GM18909 (cell line): Measurements from ENCODE around the gene FABP1.

Experiments used
- ATAC-seq: cut with Tn5 transposase; IDR thresholded peaks from one replicate; pipeline ENCODE4 v1.9.1; 2021; ENCODE audit warnings: mild to moderate bottlenecking; ENCODE audit not compliant: unreplicated experiment, poor library complexity

FABP1 gene

DNA sequence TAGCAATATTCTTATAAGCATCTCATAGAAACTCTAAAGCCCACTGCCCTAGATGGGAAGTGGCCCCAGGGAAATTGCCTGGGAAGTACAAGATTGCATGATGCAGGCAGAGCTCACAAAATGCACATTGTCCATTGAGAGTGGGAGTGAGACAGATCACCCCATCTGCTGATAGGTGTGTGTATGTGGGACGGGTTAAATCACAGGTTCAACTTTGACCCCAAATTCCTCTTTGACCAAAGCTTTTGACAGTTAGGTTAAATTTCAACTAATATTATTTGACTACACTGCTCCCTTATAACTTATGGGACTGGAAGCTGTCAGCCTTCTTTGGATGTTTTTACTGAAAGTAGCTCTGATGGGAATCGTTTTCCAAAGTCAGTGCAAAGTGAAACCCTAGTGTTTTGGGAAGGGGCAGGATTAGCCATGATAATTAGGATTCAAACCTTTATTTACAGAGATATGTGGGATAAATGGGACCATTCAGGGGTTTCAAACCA is 11.4 kb upstream of the FABP1 start:
- ATAC-seq, result no peak

DNA sequence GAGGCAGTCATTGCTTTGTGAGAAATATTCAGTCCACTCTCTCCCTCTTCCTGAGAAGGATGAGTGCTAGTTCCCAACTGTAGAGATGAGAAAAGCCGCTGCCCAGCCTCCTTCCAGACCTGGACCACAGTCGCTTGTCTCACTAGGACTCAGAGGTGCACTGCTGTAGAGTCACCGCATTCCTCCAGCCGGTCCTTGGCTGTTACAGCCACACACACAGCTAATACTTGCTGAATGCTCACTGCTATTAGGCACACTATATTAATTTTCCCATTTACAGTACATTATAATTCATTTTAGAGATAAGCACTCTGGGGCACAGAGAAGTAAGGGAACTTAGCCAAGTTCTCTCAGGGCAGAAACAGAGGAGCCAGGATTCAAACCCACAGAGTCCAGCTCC is 10.0 kb upstream of the FABP1 start:
- ATAC-seq, result no peak

DNA sequence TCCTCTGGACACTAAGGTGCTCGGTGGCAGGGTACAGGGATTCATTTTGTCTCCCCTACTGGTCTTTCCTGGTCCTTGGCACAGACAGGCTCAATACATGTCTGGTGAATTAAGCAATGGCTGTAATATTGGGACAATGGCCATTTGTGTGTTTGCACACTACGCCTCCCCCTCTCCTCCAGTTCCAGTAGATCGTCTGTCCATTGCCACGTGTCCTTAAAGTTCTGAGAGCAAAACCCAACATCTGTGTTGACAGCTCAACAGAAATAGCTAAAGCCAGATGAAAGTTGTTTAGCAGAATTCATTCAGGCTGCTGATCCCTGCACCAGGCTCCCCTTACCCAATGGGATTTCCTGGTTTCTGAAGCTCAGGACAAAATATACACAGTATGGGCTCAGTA is 9.0 kb upstream of the FABP1 start:
- no peak for ATAC-seq

DNA sequence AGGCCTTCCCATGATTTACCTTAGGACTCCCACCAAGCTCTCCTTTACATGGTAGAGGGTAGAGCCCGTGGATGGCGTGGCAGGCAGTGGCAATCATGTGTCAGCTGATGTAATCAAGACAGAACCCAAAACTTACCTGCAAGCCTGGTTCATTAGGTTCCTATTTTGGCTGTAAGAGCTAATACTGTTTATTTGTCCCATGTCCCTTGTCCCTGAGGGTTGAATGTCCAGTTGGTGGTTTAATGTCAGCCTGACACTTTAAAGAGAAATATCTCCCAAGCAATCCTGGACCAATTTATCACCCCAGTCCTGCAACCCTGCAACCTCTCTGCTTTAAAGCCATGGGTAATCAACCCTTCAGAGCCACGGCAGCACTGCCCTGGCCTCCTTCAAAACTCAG is 6.0 kb upstream of the FABP1 start:
- no peak for ATAC-seq

DNA sequence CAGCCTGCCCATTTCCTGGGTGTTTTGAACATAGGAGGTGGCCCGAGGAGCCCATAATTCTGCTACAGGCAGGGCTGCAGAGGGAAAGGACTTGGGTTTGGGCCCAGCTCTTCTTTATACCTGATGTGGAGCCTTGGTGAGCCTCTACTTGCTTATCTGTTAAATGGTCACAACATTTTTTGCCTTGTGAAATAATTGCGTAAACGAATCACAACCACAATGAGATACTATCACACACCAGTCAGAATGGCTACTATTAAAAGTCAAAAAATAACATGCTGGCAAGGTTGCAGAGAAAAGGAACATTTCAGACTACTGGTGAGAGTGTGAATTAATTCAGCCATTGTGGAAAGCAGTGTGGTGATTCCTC is 4.1 kb upstream of the FABP1 start:
- ATAC-seq, result no peak

DNA sequence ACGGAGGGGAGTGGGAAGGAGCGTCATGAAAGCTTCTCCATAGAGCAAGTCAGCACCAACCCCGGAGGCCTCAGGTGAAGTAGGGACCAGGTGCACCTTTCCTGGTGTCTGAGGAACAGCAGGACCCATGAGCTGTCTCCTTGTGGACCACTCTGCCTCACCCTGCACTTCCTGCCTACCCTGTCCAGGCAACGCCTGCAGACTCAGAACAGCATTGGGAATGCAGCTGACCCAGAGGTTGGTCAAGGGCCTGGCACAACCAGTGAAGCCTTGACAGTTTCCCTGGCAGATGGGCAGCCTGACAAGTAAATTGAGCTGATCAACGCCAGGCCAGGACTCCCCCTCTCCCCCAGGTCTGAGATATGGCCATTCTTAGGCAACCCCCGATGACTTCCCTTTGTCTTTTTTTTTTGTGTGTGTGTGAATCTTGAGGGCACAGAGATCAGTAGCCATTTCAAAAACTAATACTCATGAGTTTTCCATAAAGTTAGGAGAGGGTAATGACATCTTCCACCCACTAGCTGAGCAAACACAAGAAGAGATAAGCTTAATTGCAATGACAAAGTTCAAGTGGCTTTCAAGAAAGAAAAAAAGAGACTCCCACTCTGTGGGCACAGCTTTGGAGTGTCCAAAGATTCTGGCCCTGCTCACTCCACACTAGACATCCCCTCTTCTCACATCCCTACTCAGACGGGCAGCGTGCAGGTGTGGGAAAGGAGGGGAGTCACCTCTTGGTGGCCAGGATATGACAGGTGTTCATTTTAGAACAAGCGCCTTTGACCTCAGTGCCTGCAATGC is 3.5 kb upstream of the FABP1 start:
- no peak for ATAC-seq

DNA sequence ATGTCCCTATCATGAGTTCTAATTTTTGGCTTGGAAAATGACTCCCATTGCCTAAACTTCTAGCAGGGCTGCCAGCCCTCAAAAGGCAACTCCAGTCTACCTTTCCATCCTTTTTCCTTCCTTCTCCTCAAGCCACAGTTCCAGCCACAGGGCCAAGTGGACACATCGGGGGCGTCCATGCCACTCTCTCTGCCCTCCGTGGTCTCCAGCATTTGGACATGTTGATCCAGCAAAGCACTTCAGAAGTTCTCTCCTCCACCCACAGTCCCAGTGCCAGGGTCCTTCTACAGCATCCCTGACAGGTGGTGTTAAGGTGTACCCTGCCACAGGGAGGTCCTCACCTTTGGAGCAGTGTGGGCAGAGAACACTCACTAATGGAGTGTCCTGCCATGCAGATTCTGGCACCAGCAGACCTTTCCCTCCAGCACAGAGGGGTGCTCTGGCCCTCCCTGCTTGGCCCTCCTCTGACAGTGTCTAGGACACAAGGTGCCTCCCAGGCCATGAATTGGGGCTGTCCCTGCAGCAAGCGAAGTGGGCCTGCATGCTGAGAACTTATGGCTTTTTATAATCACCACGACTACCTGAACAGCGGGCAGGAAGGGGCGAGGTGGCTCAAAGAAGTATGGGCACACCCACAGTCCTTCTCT is 1.6 kb upstream of the FABP1 start:
- ATAC-seq, result no peak

DNA sequence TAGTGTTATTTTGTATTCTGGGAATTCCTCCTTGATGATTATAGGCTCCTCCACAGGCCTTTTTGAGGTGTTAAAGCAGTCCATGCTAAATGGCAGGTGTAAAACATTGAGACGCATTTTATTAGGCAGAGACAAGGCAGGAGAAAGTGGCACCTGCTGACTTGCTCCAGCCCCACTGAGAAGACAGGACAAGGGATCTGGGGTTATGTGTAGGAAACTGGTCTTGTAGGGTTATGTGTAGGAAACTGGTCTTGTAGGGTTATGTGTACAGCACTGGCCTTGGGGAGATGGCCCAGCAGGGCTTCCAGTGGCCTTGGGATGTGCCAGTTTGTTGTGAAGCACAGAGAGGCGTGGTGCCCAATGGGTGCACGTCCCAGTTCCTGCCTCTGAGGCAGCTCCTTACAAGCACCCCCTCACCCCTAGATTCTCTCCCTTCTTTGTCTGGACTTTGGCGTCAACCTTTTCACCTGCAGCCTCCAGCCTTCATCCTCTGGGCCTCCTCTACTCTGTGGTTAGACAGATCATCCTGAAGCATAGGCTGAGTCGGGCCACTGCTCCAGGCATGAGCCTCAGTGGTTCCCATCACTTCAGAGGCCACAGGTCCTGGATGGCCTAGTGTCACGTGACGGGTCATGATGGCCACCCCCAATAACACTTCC is 921 bp upstream of the FABP1 start:
- ATAC-seq, result no peak

DNA sequence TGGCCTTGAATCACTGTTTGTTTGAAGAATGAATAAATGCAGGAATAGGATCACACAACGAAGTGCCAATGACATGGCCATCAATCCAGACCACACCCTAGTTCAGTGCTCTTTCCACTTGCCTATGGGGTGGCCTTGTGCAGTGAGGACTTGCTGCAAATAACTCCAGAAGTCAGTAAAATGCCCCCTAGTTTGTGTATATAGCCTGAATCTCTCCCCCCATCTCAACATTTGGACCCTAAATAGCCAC is 299 bp downstream of the FABP1 start:
- ATAC-seq, result no peak

DNA sequence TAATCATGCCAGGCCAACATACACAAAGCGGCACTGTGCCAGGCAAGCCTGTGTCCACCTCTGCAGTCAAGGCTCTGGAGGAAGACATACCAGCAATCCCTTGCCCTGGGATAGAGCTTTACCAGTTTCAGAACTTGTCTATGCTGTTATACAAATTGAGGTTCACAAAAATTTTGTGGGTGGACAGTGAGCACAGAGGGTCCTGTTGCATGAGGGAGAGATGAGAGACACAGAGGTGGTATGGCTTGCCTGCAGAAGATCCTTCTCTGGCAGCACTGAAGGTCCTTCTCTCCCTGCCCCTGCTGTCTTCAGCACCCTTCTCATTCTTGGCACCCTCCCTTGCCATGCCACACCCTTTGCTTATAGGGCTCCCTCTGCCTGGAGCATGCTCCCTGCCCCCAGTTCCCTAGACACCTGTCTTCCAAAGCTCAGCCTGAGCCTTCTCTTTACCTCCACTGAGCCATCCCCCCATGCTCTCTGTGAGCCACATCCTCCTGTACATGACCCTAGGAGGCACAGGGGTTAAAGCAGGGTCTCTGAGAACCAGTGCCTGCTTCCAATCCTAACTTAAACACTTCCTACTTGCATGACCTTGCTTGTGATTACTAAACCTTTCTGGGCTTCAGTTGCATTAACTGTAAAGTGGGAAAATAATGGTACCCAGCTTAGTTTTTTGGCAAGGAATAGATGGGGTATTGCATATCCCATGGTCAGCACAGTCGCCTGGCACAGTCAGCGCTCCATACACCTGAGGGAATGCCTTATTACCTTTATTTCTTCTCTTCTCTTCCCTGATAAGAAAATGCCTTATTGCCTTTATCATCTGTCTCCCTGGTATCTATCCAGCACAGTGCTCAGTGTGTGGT is 857 bp downstream of the FABP1 start:
- no peak for ATAC-seq

DNA sequence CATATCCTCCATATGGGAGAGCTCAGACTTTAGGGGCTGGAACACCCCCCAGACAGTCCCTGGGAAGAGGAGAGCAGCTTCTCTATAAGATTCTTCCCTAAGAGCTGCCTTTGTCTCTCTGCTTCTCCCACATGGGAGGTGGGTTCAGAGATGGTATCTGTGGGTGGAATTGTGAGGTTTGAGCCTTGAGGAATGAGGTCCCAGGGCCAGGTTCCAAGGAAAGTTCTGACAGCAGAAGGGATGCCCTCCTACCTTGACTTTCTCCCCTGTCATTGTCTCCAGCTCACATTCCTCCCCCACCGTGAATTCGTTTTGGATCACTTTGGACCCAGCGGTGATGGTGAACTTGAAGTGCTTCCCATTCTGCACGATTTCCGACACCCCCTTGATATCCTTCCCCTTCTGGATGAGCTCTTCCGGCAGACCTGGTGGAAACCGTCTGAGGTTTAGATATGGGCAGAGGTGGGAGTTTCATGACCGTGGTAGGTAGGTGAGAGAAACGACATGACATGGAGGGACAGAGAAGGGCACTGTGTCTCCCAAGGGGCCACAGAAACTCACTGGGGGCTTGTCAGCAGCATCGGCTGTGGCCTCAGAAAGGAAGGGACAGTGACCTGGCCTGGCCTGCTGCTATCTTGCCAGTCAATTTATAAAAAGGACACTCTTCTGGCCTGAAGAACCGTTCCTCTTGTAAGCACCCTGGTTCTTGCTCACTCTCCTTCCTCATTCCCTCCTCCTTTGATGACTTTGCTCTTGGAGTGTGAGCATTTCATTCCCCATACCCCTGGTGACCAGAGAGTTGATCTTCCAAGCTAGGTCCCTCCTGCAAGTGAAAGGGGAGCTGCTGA is 1.7 kb downstream of the FABP1 start:
- ATAC-seq, result no peak

DNA sequence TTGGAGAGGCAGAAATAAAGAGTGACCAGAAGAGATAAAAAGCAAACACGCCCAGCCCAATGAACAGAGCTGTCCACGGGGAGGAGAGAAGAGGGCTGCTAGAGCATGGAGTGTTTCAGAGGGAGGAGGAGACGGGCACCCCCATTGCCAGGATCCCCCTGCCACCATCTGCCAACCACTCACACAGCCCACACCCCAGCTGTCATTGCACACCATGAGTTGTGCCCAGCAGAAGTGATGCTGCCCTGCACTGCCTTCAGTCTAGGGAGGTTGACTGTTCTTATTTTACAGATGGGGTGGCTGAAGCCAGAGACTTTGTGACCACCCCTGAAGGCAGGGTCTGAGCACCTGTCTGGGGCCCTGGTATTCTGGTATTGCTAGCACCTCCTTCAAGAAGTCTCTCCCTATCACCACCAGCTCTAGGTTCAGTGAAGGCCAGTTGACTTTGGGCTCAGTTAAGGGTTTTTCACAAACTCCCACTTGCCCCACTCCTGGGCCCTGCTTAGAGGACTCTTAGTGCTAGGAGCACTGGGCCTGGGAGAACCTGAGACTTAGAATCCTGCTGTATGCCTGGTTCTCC is 2.4 kb downstream of the FABP1 start:
- no peak for ATAC-seq

DNA sequence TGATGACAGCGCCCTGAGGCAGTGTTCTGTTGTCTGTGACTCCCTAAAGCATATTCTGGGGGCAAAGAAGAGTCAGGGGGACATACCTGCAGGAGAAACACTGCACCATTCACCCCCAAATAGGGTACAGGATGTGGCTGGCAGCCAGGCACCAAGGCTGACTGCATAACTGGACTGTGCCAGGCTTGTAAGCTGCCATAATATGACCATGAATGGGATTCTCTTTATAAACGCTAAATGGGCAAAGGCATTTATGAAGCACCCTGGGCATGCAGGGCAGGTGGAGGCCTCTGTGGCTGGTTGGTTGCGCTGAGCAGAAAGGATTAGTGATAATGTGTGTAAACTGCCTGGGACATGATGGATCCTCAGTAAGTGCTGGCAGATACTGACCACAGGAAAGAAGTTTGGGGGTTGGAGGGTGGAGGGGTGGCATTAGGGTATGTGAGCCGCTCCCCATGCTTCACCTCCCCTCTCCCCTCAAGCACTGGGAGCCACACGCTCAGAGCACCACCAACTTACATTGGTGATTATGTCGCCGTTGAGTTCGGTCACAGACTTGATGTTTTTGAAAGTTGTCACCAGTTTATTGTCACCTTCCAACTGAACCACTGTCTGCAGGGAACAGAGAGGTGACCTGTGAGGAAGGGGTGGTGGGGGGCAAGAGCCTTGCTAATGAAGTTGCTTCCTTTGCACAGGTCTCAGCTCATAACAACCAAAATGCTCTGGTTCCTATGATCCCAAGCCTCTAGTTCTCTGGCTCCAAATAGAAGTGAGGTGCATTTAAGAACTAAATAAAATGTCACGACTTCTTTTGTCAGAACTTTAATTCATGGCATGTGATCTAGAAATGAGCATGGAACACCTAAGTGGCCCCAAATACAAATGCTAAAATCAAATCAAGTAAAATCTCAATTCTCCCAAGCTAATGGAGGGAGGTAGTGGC is 3.6 kb downstream of the FABP1 start:
- ATAC-seq, result no peak

DNA sequence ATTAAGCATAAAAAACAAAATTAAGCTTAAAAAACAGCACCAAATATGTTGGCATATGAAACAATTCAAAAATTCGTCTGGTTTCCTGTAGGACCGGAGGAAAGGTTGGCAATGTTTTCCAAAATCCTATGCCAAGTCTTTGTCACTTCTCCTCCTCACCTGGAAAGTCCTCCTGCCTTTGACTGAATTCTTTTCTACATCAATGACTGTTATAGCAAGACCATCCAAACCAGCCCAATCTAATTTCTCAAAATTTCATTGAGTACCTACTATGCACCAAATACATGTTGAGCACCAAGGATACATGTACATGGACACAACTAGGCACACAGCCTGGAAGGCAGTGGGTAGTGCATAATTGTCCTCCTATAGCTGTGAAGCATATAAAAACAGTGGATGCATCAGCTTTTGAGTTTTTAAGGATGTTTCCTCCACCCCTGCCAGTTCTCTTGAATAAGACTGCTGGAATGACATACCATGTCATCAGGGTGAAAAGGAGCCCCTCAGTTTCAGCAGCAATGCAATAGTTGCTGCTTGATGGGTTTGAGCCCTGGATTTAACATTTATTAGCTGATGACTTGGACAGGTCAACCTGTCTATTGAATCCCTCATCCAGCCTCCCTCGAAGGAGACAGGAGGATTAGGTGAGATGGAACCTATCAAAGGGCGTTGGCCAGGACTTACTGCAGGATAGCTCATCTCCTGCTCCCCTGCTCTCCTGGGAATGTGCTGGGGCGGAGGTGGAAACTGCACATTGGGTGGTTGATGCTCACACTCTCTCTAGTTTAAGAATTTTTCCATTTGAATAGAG is 4.5 kb downstream of the FABP1 start:
- ATAC-seq, result no peak

DNA sequence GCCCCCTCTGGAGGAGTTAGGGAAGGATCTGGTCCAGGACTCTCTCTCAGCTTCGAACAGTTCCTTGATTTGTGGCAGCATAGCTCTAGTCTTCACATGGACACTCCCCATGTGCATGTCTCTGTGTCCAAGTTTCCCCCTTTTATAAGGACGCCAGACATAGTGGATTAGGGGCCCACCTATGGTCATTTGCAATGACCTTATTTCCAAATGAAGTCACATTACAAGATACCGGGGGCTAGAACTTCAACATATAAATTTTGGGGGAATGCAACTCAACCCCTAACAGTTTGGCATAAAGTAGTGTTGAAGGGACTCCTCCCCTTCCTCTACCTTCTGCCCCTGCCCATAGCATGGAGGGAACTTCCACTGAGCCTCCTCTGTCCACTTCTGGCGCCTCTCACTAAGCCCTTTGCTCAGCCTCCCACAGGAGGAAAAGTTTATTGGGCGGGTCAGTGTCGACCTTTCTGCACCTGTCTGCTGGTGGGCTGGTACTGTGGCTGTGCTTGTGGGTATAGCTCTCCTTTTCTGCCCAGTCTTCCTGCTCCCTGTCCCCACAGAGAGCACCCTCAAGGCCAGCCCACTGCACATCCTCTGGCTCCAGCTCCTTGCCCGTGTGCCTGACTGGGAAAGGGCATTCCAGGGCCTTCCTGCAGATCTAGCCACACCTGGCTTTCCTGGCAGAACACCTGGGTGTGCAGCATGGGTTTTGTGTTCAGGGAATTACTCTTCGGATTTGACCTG is 5.5 kb downstream of the FABP1 start:
- no peak for ATAC-seq

DNA sequence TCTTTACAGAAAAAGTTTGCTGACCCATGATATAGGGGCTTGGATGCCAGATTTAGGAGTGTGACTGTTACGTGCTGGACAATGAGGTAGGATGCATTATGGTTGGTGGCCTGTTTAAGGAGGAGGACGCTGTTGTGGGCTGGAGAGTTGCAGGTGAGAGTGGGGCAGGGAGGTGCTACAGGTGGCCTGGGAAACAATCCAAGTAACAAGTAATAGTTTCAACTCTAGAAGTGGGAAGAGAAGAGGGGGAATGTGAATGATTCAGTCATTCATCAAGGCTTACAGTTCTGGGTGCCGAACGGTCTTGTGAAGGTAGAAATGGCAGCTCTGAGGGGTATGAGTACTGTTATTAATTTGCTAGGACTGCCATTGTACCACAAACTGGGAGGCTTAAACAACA is 6.2 kb downstream of the FABP1 start:
- ATAC-seq, result no peak

DNA sequence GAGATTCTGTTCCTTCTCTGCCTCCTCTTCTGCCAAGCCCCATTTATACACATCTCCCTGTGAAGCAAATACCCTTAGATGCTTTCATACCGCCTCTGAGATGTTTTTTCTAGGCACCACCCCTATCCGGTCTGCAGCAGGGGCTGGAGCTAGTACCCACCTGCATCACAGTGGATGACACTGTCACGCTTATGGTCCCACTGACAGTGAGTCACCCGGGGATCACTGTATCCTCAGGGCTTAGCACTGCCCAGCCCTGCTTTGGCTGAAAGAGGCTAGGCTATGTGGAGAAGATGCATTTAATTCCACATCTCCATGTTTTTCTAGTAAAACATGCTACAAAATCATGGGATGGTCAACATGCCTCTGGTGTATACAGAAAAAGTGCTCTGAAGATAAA is 9.9 kb downstream of the FABP1 start:
- no peak for ATAC-seq
